Activated CD8-positive, alpha-beta memory T cell treated with anti-CD3 and anti-CD28 coated beads, Interleukin-2, amount 50 U/mL, for 24 hours (primary cell): Measurements from ENCODE around the gene EXOC2.
"Not testable (repeated sequence)": the region's sequence is repeated elsewhere in the genome, so short reads cannot be mapped to it uniquely, and the experiment has no call there.

Experiments used
- DNase-seq: peaks from one replicate; pipeline ENCODE4 v3.0.0-alpha.2; 2020; ENCODE audit errors: extremely low read depth

EXOC2 gene

DNA sequence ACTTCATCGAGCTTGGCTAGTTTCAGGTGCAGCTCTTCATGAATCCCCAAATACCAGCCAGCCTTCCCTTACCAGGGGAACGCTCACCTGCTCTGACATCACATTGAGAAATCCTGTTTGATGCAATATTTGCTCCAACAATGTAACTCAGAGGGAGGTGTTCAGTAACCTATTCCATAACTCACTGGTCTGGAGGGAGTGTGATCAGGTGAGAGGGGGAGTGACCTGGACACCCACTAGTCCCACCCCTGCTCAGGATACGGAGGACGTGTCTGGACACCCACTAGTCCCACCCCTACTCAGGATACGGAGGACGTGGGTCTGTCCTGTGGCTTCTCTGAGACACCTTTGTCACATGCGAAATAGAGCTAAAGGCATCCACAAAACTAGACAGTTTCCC lies 106.4 kb downstream of the EXOC2 start:
- DNase-seq: no peak

GRCh38 chr6:583635-584034 lies 109.3 kb downstream of the EXOC2 start:
- no peak for DNase-seq

- DNase-seq: no peak
These were observed 109.8 kb downstream of the EXOC2 start for GRCh38 chr6:583116-583515.

DNA sequence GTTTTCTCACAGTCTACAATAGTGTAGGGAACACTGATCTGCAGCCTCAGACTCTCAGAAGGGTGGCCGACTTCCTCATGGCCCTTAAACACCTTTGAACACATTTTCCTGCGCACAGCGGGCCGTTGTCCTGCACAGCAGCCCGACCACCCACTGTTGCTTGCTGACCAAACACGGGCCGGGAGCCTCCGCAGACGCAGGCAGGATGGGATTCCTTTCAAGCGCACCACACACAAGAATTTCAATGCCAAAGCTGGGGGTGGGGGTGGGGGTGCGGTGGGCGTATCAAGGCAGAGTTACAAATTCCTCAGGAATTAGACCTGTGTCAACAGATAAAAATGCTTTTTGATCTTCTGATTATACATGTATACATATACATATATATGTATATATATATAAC lies 110.6 kb downstream of the EXOC2 start:
- DNase-seq: no peak

DNA sequence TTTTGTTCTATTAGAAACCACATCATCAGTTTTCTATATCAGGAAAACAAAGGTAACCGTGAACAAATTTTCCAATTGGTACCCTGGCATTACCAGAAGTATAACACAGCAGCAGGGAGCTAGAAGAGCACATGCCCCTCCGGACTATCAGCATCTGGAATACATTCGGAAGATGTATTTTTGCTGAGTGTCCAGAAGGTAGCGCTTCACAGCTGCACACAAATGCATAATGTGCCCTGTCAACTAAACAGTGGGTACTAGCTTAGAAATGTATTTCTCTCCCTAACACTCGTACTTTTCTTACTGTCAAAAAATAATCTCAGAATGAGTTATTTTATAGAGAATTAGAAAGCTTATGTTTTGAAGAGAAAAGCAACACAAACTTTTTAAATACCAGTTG lies 113.6 kb downstream of the EXOC2 start:
- no peak for DNase-seq

GRCh38 chr6:572596-573265 lies 120.2 kb downstream of the EXOC2 start:
- no peak for DNase-seq

DNA sequence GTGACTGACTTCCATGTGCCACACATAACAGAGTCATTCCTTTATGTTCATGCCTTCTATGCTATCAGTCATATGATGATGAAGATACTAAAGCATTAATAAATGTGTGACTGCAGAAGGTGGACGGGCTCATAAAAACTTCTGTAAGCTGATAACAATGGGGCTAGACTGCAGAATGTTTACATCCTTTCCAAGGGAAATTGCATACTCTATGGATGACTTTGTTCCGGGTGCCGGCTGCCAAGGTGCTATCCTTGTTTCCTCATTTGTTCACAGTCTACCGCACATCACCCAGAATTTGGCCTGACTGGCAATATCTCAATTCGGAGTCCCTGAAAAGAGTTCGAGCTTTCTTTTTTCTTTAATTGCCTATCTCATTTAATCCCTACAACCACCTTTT lies 121.0 kb downstream of the EXOC2 start:
- DNase-seq: no peak

DNA sequence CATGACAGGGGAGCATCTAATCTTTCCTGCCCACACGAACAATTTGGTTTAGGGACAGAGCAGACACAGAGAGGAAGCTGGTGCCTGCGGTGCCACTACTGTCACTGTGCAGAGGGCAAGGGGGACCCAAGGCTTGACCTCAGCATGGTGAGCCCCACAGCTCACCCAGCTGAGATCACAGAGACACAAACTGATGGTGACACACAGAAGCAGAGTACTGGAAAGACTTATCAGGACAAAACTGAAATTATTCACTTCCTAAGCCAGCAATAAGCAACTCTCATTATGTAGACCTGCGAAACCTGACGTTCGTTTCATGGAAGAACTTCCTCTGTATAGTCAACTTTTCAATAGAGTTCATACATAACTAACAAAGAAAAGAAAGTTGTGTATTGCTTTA lies 122.1 kb downstream of the EXOC2 start:
- no peak for DNase-seq

DNA sequence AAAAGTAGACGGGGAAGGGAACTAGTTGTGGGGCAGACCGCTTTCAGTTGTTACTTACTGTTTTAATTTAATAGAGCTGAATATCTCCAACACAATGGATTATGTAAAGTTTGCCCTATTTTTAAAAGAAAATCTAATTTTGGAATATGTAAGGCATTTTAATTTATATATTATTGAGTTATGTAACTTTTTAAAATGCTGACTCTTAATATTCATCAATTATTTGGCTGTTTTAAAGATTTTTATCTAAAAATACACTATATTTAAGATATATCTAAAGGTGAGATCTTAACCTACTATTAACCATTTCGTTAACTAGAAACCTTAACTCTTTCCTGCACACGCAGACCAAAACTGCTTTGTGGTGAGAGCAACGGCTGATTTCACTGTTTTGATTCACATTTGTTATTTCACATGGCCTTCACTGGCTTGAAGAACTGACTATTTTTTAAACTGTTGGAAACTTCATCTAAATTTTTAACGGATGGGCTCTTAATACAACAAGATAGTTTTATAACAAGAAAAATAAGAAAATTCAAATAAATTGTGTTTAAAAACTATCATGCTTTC lies 123.9 kb downstream of the EXOC2 start:
- DNase-seq: no peak

DNA sequence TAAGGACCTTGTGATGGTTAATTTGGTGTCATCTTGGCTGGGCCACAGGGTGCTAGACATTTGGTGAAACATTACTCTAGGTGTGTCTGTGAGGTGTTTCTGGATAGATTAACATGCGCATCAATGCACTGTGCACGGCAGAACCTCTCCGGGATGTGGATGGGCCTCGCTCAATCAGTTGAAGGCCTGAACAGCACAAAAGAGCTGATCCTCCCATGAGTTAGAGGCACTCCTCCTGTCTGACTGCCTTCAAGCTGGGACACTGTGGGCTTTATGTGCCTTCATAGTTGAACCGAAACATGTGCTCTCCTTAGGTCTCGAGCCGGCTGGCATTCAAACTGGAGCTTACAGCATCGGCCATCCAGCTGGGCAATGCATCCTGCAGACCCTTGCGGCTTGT lies 124.9 kb downstream of the EXOC2 start:
- no peak for DNase-seq

DNA sequence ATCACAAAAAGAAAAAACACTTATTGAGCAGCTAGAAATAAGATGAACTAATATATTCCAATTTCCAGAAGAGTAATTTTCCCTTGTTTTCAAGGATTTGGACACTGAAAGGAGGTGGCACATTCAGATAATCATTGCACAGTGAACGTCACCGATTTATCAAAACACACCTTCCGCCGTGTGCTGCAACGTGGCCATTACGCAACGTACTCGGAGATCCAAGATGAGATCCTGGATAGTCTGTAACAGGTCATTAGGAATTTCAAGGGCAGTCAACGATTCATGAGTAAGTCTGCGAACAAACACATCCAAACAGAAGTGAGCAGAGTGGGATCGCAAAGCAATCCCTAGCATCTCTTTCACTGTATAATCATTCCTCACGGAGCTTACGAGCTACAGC lies 129.1 kb downstream of the EXOC2 start:
- DNase-seq: no peak

DNA sequence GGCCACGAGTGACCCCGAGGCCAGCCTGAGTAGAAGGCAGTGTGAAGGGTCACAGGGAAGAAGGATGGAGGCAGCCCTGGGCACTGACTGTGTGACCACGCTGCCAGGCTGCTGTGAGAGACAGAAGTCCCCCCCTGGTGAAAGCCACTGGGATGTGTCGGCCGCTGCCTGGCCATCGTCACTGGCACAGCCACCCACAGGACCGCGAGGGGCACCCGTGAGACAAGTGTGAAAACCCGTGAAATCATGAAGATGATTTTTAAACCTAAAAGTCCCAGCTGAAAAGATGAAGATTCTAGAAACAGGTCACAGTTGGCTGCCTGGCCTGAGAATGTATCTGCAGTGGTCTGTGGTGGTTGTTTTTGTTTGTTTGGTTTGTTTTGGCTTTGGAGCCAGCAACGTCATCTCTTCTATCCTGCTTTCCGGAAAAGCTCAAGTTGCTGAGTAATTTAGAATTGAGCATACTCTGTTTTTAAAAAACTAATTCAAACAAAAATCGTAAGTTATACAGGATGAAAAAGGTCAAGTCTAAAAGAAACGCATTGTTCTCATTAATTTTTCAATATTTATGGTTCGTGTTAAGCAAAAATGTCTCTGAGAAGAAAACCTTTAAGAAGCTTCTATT lies 130.8 kb downstream of the EXOC2 start:
- no peak for DNase-seq

DNA sequence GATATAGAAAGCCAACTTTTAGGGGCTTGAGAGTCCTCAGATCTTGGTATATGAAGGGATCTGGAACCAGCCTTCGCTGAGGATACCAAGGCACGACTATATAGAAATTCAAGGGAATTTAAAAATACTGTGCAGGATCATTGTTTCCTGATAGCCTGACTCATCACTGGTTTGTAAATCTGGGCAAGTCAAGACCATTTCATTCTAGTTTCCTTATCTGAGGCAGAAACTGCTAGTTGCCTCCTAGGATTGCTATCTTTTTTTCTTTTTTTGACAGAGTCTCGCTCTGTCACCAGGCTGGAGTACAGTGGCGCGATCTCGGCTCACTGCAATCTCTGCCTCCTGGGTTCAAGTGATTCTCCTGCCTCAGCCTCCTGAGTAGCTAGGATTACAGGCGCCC lies 131.6 kb downstream of the EXOC2 start:
- not testable (repeated sequence) for DNase-seq

DNA sequence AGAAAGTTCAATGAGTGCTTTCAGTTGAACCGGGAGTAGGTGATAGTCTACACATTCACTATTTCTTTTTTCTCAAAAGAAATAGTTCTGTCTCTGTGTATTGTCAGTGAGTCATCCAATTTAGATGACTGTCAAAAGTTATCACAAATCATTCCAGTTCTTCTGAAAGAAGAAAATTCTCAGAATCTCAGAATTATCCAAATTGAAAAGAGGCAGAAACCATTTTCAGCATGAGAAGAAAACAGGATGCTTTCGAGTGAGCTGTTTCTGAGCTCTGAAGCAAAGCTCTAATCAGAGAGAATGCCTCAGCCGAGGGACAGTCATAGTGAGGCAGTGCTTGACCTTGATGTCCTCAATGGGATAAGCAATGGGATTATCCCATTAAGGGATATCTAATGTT lies 134.0 kb downstream of the EXOC2 start:
- DNase-seq: no peak

DNA sequence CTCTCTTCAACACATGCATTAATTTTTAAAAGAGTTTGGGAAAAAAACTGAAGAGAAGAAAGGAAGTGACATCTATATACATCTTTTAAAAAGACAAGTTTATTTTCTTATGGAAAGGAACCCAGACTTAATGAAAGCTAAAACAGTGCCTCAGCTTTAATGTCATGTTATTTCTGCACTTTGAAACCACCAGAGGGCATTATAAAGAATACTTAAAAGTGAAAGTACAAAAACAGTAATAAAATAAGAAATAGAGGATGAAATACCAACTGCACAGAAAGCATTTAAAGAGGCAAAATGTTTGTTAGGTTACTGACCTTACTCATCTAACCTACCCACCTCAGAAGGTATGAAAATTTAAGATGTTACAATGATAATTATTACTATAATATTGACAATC lies 134.8 kb downstream of the EXOC2 start:
- no peak for DNase-seq

DNA sequence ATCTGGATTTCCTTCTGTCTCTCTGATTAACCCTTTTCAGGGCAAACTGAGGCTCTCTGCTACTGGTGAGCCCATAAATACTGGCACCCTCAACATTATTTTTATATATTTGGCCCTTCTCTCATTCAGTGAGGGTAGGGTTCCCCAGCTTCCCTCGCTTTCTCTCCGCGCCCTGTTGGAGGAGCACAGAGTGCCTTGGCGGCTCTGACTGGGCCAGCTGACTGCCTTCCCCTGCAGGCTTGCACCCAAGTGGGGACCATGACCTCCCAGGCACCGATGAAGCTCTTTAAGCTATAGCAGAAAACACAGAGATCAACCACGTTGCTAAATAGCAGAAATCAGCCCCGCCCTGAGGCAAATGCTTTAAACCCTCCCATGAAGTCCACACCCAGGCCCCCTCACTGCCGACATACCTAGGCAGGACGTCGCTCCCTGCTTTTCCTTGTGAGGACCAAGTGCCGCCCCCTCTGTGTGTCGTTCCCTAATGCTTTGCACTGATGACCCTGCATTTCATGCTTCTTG lies 141.0 kb downstream of the EXOC2 start:
- DNase-seq: no peak

DNA sequence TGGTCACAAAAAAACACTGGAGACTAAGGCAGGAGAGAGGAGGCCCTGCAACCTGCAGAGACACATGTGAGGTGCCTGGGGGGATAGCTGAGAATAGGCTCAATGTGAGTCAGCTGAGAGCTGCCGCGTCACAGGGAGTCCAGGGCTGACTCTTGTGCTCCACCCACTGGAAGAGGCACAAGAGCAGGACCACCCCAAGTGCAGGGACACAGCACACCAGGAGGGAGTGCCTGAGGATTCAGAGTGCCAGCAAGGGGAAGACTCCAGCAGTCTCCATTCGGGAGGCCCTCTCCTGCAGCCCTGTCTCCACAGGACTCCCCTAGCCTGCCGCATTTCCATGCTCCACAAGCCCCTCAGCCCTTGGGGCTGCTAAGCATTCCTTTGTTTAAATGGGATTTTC lies 141.5 kb downstream of the EXOC2 start:
- DNase-seq: peak; percentile 18

- DNase-seq: no peak
These were observed 143.0 kb downstream of the EXOC2 start for GRCh38 chr6:549906-550305.

GRCh38 chr6:548517-548916 lies 144.4 kb downstream of the EXOC2 start:
- DNase-seq: no peak

DNA sequence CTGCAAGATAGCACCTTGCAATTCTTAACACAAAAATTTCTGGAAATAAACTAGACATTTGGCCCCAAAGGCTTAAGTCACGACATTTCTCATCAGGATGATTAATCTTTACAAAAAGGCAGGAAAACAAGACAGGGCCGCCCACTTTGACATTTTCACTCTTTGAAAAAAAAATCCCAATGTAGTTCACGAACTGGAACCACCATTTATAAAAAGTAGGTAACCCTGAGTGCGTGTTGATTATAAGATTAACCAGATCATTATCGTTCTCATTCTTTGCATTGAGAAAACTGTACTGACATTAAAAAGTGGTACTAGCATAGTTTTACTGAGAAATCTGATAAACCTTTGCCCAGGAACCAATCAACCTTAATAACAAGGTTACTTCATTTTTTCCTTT lies 144.8 kb downstream of the EXOC2 start:
- DNase-seq: no peak

DNA sequence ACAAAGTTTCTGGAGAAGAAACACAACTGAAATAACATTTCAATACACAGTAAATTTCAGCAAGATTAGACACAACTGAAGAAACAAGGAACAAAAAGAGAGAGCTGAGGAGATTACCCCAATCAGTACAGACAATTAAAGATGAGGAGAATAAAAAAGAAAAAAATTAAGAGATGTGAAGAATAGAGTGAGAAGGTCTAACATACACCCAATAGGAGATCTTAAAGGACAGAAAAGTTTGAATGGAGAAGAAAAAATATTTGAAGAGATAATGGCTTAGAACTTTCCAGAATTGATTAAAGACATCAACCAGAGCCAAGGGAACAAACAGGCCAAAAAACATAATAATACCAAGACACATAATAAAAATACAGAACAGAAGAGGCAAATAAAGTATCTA lies 152.4 kb downstream of the EXOC2 start:
- DNase-seq: no peak

GRCh38 chr6:537114-537513 lies 155.8 kb downstream of the EXOC2 start:
- no peak for DNase-seq

- no peak for DNase-seq
These were observed 162.5 kb downstream of the EXOC2 start for GRCh38 chr6:530425-530824.
